ENCODE data around the gene BMPR1A. TPM values are rescaled to one million over a fixed set of nuclear protein-coding genes. Genes with fewer than 3 reads are reported as not detected.

BMPR1A gene
- total RNA-seq, 4 donors from 2014 or later = 25.6 to 46.2 (median 34.7) TPM

GRCh38 chr10:86721232-86721631 is 35.2 kb upstream of the BMPR1A start:
- TF ChIP-seq CTCF (IDR thresholded peaks at IDR 0.05; ENCODE audit: low read depth) = no peak

GRCh38 chr10:86723009-86723408 is 33.4 kb upstream of the BMPR1A start:
- TF ChIP-seq CTCF (IDR thresholded peaks at IDR 0.05; ENCODE audit: low read depth) = no peak

- no peak for TF ChIP-seq CTCF (IDR thresholded peaks at IDR 0.05; ENCODE audit: low read depth)
These were observed 32.0 kb upstream of the BMPR1A start for GRCh38 chr10:86724445-86724844.

GRCh38 chr10:86725980-86726676 is 30.3 kb upstream of the BMPR1A start:
- no peak for TF ChIP-seq CTCF (IDR thresholded peaks at IDR 0.05; ENCODE audit: low read depth)

GRCh38 chr10:86726677-86726999 is 29.8 kb upstream of the BMPR1A start:
- no peak for TF ChIP-seq CTCF (IDR thresholded peaks at IDR 0.05; ENCODE audit: low read depth)

- TF ChIP-seq CTCF (IDR thresholded peaks at IDR 0.05; ENCODE audit: low read depth) = no peak
These were observed 28.9 kb upstream of the BMPR1A start for GRCh38 chr10:86727470-86727869.

GRCh38 chr10:86728056-86728455 is 28.4 kb upstream of the BMPR1A start:
- TF ChIP-seq CTCF (IDR thresholded peaks at IDR 0.05; ENCODE audit: low read depth) = no peak
